Measurements from ENCODE around the gene PRPF4.
"Not testable (repeated sequence)": the region's sequence is repeated elsewhere in the genome, so short reads cannot be mapped to it uniquely, and the experiment has no call there.

Gene PRPF4

GRCh38 chr9:113269355-113269754 lies 6.1 kb upstream of the PRPF4 start:
- FAIRE-seq, result no peak

- FAIRE-seq, result no peak
These were observed 5.6 kb upstream of the PRPF4 start for GRCh38 chr9:113269871-113270270.

- FAIRE-seq, result no peak
These were observed 843 bp upstream of the PRPF4 start for GRCh38 chr9:113274474-113275156.

- FAIRE-seq, result no peak
These were observed 3.4 kb downstream of the PRPF4 start for GRCh38 chr9:113278840-113279239.

GRCh38 chr9:113281356-113281755 lies 5.9 kb downstream of the PRPF4 start:
- FAIRE-seq, result no peak

- FAIRE-seq, result no peak
These were observed 13.6 kb downstream of the PRPF4 start for GRCh38 chr9:113289091-113289490.

- no peak for FAIRE-seq
These were observed 14.7 kb downstream of the PRPF4 start for GRCh38 chr9:113290052-113290607.

GRCh38 chr9:113293285-113293878 lies 17.9 kb downstream of the PRPF4 start:
- no peak for FAIRE-seq

- not testable (repeated sequence) for FAIRE-seq
These were observed 20.8 kb downstream of the PRPF4 start for GRCh38 chr9:113296247-113296646.

GRCh38 chr9:113296796-113297558 lies 21.5 kb downstream of the PRPF4 start:
- FAIRE-seq, result no peak

- no peak for FAIRE-seq
These were observed 22.9 kb downstream of the PRPF4 start for GRCh38 chr9:113298311-113298710.

- no peak for FAIRE-seq
These were observed 23.7 kb downstream of the PRPF4 start for GRCh38 chr9:113298924-113299770.

GRCh38 chr9:113299800-113300292 lies 24.4 kb downstream of the PRPF4 start:
- no peak for FAIRE-seq

GRCh38 chr9:113301548-113301947 lies 26.1 kb downstream of the PRPF4 start:
- no peak for FAIRE-seq

GRCh38 chr9:113302792-113303418 lies 27.4 kb downstream of the PRPF4 start, which contains the start of gene RNF183:
Gene RNF183, minus strand, starts transcription at chr9:113303376. Its CDS starts 5,192 bp downstream, at chr9:113298184.
- no peak for FAIRE-seq

GRCh38 chr9:113306566-113306965 lies 31.1 kb downstream of the PRPF4 start:
- FAIRE-seq, result no peak

GRCh38 chr9:113307396-113307975 lies 32.0 kb downstream of the PRPF4 start:
- FAIRE-seq, result no peak

GRCh38 chr9:113309204-113309813 lies 33.9 kb downstream of the PRPF4 start:
- peak; percentile 73 for FAIRE-seq

GRCh38 chr9:113310538-113310937 lies 35.1 kb downstream of the PRPF4 start:
- FAIRE-seq, result no peak

GRCh38 chr9:113311961-113312360 lies 36.5 kb downstream of the PRPF4 start:
- no peak for FAIRE-seq

- FAIRE-seq, result no peak
These were observed 37.8 kb downstream of the PRPF4 start for GRCh38 chr9:113313261-113313660.

All from endometrium (tissue), 2 donors.